Right atrium auricular region (tissue), 2 donors: Measurements from ENCODE around the gene SLC9A9. TPM values are rescaled to one million over a fixed set of nuclear protein-coding genes. Genes with fewer than 3 reads are reported as not detected.

Source experiments
- DNase-seq: peaks from one replicate; pipeline ENCODE4 v3.0.0-alpha.2; 2019; ENCODE audit warnings: low spot score
- H3K27ac ChIP-seq, 2 donors: fragments of 200-600 bp; sonication (generic); 1 replicate in 1 of 2; 2 replicates in 1 of 2; pipeline ENCODE4 v1.5.1; 2016 to 2019
- H3K27me3 ChIP-seq, 2 donors: fragments of 200-600 bp; sonication (generic); one replicate each; pipeline versions ENCODE4 v1.5.1 to v1.6.0; 2017 to 2019
- H3K36me3 ChIP-seq: fragments of 200-600 bp; sonication (generic); one replicate; pipeline ENCODE4 v1.5.1; 2016
- H3K4me1 ChIP-seq, 2 donors: fragments of 200-600 bp; sonication (generic); one replicate each; pipeline versions ENCODE4 v1.5.1 to v1.6.0; 2017 to 2019
- H3K4me3 ChIP-seq, 2 donors: fragments of 200-600 bp; sonication (generic); 1 replicate in 1 of 2; 2 replicates in 1 of 2; pipeline ENCODE4 v1.5.1; 2017 to 2019; ENCODE audit warnings: mild to moderate bottlenecking in 1 of 2, moderate library complexity in 1 of 2
- H3K9me3 ChIP-seq, 2 donors: fragments of 200-600 bp; sonication (generic); one replicate each; pipeline ENCODE4 v1.5.1; 2019
- CTCF ChIP-seq, 2 donors: fragments of 200-600 bp; sonication (generic); IDR thresholded peaks; one replicate each; pipeline ENCODE4 v1.5.1; 2019; ENCODE audit warnings: antibody characterized with exemption in 2 of 2
- total RNA-seq, 2 donors: library from RNA; depleted of rRNA; stranded (reverse); fragments of >200 nt; gene quantifications; one replicate each; pipeline ENCODE4 v1.1.0, GENCODE V29; 2016

The SLC9A9 gene
- total RNA-seq, result 1 to 10 TPM; 3.1 to 4.2 TPM

DNA sequence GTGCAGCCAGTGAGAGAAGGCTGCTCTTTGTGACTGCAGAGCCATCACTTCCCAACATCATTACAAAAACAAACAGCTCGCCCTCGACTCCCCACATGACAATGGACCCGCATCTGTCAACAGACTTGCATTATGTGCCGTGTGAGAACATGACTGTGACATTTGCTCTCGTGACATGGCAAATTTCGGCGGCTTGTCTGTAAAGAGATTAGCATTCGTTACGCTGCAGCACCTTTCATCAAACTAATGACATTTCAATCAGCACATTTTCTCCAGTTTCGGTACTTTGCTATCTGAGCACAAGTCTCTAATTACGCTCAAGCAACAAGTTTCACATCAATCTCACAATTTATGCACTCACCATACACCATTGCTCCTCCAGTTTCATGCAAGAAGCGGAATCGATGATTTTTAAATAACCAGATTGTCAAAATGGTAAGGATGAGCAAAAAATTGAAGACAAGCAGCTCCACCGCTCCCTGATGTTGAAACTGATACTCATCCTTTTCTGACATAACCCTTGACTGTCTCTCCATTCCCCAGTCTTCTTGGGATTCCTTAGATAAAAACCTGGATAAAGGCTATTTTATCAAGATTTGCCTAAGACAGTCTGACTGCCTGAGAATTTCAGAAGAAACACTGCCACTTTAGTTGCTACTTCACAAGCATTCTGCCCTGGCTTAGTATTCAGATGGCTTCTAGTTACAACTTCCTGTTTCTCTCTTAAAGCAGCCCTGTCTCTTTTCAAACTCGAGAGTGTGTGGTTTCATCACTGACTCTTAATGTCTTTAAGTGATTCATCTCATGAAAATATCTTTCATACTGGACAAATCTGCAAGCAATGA is at the start of gene SLC9A9:
SLC9A9 (minus strand) TSS at position 682 of the 845 bp plus-strand sequence; CDS start at position 536, 146 bp downstream.
- peak; percentile 62 for DNase-seq
- Histone ChIP-seq H3K36me3 (no peaks in the 10 kb centered on the region), H3K27ac (peak within 1 kb of the TSS; percentile 66), H3K4me3 (peak within 1 kb of the TSS; percentile 53 to 59), H3K27me3 (no peaks in the 10 kb centered on the region), H3K9me3 (no peaks in the 10 kb centered on the region), H3K4me1 (peaks cover 0 to 16% of the 10 kb centered on the region in 2 donors)
- TF ChIP-seq CTCF (IDR thresholded peaks at IDR 0.05), result no peak

DNA sequence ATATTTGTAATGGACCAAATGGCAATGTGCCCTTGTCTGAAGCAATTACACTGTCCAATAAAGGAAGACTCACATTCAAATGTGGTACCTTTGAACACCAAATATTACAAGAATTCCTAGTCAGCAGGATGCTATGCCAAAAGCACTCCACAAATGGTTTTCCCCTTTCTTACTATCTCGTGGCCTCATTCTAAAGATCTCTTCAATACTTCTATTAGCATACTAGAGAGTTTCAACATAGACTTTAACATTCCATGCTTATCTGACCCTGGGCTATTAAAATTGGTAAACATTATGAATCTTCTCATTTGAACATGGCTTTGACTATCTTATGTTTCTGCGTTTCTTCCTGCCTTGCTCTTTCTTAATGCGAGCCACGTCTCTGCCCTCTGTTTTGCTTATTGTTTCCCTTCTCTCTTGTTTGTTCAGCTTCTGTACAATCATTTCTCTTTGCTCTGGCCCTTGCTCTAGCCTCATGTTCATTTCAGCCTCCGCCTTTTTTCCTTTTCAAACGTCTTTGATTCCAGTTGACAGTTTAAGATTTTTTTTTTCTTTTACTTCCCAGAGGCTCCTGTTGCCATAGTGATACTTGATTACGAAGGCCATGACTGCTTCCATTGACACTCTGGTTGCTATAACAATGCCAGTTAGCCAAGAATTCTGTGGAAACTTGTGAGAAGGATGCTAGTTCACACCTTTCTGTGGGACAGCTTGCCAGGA is 49.5 kb upstream of the SLC9A9 start:
- Histone ChIP-seq H3K4me3 (no peak overlapping the region), H3K27me3 (no peaks in the 10 kb centered on the region), H3K4me1 (no peaks in the 10 kb centered on the region), H3K36me3 (no peaks in the 10 kb centered on the region), H3K9me3 (no peaks in the 10 kb centered on the region), H3K27ac (no peak overlapping the region)
- no peak for TF ChIP-seq CTCF (IDR thresholded peaks at IDR 0.05)
- DNase-seq, result no peak

GRCh38 chr3:143896486-143896885 is 48.2 kb upstream of the SLC9A9 start:
- no peaks in the 10 kb centered on the region for H3K36me3 ChIP-seq
- H3K27me3 ChIP-seq, result no peaks in the 10 kb centered on the region
- DNase-seq, result no peak
- no peaks in the 10 kb centered on the region for H3K4me1 ChIP-seq
- no peak for TF ChIP-seq CTCF (IDR thresholded peaks at IDR 0.05)
- no peak overlapping the region for H3K27ac ChIP-seq
- H3K9me3 ChIP-seq, result no peaks in the 10 kb centered on the region
- H3K4me3 ChIP-seq, result no peak overlapping the region

DNA sequence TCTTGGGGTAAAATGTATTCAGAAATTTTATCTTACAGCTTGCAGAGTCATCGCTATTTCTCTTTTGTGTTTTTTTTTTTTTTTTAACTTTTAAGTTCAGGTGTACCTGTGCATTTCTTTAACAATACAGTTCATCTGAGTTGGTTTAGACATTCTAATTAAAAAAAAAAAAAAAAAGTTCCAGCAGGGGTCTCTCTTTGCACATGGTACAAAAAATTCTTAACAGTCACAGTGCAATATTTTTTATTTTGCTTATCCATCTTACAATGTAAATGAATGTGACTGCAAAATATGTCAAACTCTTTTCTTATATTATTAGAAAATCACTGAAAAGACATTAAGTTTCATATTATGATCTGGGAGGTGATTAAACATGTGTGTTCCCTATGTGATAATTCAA is 47.5 kb upstream of the SLC9A9 start:
- Histone ChIP-seq H3K27ac (no peak overlapping the region), H3K4me3 (no peak overlapping the region), H3K9me3 (no peaks in the 10 kb centered on the region), H3K4me1 (no peaks in the 10 kb centered on the region), H3K27me3 (no peaks in the 10 kb centered on the region), H3K36me3 (no peaks in the 10 kb centered on the region)
- no peak for DNase-seq
- TF ChIP-seq CTCF (IDR thresholded peaks at IDR 0.05), result peak in 1 of 2 donors; percentile 43

GRCh38 chr3:143888846-143889245 is 40.6 kb upstream of the SLC9A9 start:
- no peak for TF ChIP-seq CTCF (IDR thresholded peaks at IDR 0.05)

More at GRCh38 chr3:143888846-143889245, 40.6 kb upstream of the SLC9A9 start:
- Histone ChIP-seq H3K4me3 (no peak overlapping the region), H3K4me1 (no peaks in the 10 kb centered on the region), H3K9me3 (no peaks in the 10 kb centered on the region), H3K36me3 (no peaks in the 10 kb centered on the region), H3K27ac (no peak overlapping the region), H3K27me3 (no peaks in the 10 kb centered on the region)
- DNase-seq, result no peak
